GM12878 (cell line): ENCODE results near the gene ZNF600.

ENCODE experiments used
- BCLAF1 ChIP-seq: fragments of 450-650 bp; IDR thresholded peaks from 2 replicates; pipeline ENCODE4 v1.6.1; 2017; ENCODE audit warnings: antibody characterized with exemption, mild to moderate bottlenecking, moderate library complexity
- BHLHE40 ChIP-seq, 2 experiments: fragments of 450-650 bp in 1 of 2; IDR thresholded peaks; 2 replicates each; pipeline ENCODE4 v1.6.1; 2011 to 2017; ENCODE audit warnings: low read depth in 2 of 2, borderline replicate concordance in 1 of 2, improper control_type of control experiment in 1 of 2, low read length in 1 of 2, mild to moderate bottlenecking in 1 of 2
- ETV6 ChIP-seq, 2 experiments: fragments of 450-650 bp in 1 of 2; IDR thresholded peaks in 1 of 2; conservative IDR thresholded peaks in 1 of 2; 2 replicates each; pipeline ENCODE4 v1.6.1; 2014; ENCODE audit warnings: antibody characterized with exemption in 1 of 2, borderline replicate concordance in 1 of 2, low read depth in 1 of 2, mild to moderate bottlenecking in 1 of 2, moderate library complexity in 1 of 2
- EZH2 ChIP-seq: IDR thresholded peaks from 2 replicates; pipeline ENCODE4 v1.6.1; 2012; ENCODE audit warnings: low read depth, mild to moderate bottlenecking, control low read depth, inconsistent platforms, low read length, borderline replicate concordance; ENCODE audit not compliant: control insufficient read depth
- KDM1A ChIP-seq: fragments of 200-600 bp; sonication (generic); IDR thresholded peaks from 2 replicates; pipeline ENCODE4 v1.6.1; 2016; ENCODE audit warnings: borderline replicate concordance
- POLR2A ChIP-seq: IDR thresholded peaks from 2 replicates; pipeline ENCODE4 v1.6.1; 2011; ENCODE audit warnings: low read depth, mild to moderate bottlenecking, low read length
- POLR2AphosphoS5 ChIP-seq: IDR thresholded peaks from 2 replicates; pipeline ENCODE4 v1.6.1; 2011; ENCODE audit warnings: mild to moderate bottlenecking, low read length, inconsistent platforms
- SP1 ChIP-seq: IDR thresholded peaks from one replicate; pipeline ENCODE4 v1.6.1; 2011; ENCODE audit warnings: low read depth, low read length
- TAF1 ChIP-seq: IDR thresholded peaks from 2 replicates; pipeline ENCODE4 v1.6.1; 2011; ENCODE audit warnings: mild to moderate bottlenecking, low read depth, low read length, borderline replicate concordance
- TF ChIP-seq, protein P1 (sequence below), 3 experiments: IDR thresholded peaks in 2 of 3; conservative IDR thresholded peaks in 1 of 3; 2 replicates each; pipeline ENCODE4 v1.5.1; 2011; ENCODE audit warnings: low read depth in 3 of 3, low read length in 3 of 3, mild to moderate bottlenecking in 3 of 3, control low read depth in 2 of 3, moderate library complexity in 2 of 3, inconsistent platforms in 1 of 3, mixed read lengths in 1 of 3; ENCODE audit not compliant: control insufficient read depth in 2 of 3, insufficient read depth in 1 of 3; ENCODE audit errors: extremely low read depth in 1 of 3
- TF ChIP-seq, protein P2 (sequence below): IDR thresholded peaks from 2 replicates; pipeline ENCODE4 v1.6.1; 2011; ENCODE audit warnings: low read depth, mild to moderate bottlenecking, low read length, moderate library complexity, borderline replicate concordance; ENCODE audit errors: extremely low read depth
- TF ChIP-seq, protein P3 (sequence below): IDR thresholded peaks from 2 replicates; pipeline ENCODE4 v1.6.1; 2011; ENCODE audit warnings: low read depth, low read length, improper control_type of control experiment, borderline replicate concordance

GRCh38 chr19:52823676-52824075 is 37.1 kb upstream of the ZNF600 start:
- TF ChIP-seq, protein P1, sequence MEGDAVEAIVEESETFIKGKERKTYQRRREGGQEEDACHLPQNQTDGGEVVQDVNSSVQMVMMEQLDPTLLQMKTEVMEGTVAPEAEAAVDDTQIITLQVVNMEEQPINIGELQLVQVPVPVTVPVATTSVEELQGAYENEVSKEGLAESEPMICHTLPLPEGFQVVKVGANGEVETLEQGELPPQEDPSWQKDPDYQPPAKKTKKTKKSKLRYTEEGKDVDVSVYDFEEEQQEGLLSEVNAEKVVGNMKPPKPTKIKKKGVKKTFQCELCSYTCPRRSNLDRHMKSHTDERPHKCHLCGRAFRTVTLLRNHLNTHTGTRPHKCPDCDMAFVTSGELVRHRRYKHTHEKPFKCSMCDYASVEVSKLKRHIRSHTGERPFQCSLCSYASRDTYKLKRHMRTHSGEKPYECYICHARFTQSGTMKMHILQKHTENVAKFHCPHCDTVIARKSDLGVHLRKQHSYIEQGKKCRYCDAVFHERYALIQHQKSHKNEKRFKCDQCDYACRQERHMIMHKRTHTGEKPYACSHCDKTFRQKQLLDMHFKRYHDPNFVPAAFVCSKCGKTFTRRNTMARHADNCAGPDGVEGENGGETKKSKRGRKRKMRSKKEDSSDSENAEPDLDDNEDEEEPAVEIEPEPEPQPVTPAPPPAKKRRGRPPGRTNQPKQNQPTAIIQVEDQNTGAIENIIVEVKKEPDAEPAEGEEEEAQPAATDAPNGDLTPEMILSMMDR (IDR thresholded peaks at IDR 0.05 in 2 of 3, conservative IDR thresholded peaks at IDR 0.05 in 1 of 3; ENCODE audit: control insufficient read depth in 2 of 3, extremely low read depth in 1 of 3, insufficient read depth in 1 of 3, low read depth in 3 of 3, low read length in 3 of 3) = no peak
- TF ChIP-seq ETV6 (conservative IDR thresholded peaks at IDR 0.05 in 1 of 2, IDR thresholded peaks at IDR 0.05 in 1 of 2; ENCODE audit: borderline replicate concordance in 1 of 2, low read depth in 1 of 2) (no peak), KDM1A (no peak), EZH2 (no peak), POLR2AphosphoS5 (no peak), POLR2A (no peak), TAF1 (no peak), BHLHE40 (IDR thresholded peaks at IDR 0.05; ENCODE audit: borderline replicate concordance in 1 of 2, low read depth in 2 of 2, low read length in 1 of 2) (no peak), BCLAF1 (no peak), SP1 (no peak)
- TF ChIP-seq, protein P2, sequence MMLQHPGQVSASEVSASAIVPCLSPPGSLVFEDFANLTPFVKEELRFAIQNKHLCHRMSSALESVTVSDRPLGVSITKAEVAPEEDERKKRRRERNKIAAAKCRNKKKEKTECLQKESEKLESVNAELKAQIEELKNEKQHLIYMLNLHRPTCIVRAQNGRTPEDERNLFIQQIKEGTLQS = no peak
- TF ChIP-seq, protein P3, sequence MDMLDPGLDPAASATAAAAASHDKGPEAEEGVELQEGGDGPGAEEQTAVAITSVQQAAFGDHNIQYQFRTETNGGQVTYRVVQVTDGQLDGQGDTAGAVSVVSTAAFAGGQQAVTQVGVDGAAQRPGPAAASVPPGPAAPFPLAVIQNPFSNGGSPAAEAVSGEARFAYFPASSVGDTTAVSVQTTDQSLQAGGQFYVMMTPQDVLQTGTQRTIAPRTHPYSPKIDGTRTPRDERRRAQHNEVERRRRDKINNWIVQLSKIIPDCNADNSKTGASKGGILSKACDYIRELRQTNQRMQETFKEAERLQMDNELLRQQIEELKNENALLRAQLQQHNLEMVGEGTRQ = no peak
